PC-3 (cell line): Measurements from ENCODE around the gene H19.

ENCODE experiments used
- EZH2 ChIP-seq: fragments of 300-600 bp; sonication (generic); IDR thresholded peaks from one replicate; pipeline ENCODE4 v1.6.1; 2017; ENCODE audit warnings: antibody characterized with exemption, mild to moderate bottlenecking, low read length; ENCODE audit not compliant: unreplicated experiment
- EZH2phosphoT487 ChIP-seq: fragments of 300-600 bp; sonication (generic); IDR thresholded peaks from 2 replicates; pipeline ENCODE4 v1.6.1; 2018; ENCODE audit warnings: mild to moderate bottlenecking, antibody characterized with exemption, low read length, borderline replicate concordance
- TF ChIP-seq, protein P1 (sequence below): fragments of 300-600 bp; sonication (generic); conservative IDR thresholded peaks from 2 replicates; pipeline ENCODE4 v1.5.1; 2017; ENCODE audit warnings: antibody characterized with exemption, low read depth, mild to moderate bottlenecking, low read length

DNA sequence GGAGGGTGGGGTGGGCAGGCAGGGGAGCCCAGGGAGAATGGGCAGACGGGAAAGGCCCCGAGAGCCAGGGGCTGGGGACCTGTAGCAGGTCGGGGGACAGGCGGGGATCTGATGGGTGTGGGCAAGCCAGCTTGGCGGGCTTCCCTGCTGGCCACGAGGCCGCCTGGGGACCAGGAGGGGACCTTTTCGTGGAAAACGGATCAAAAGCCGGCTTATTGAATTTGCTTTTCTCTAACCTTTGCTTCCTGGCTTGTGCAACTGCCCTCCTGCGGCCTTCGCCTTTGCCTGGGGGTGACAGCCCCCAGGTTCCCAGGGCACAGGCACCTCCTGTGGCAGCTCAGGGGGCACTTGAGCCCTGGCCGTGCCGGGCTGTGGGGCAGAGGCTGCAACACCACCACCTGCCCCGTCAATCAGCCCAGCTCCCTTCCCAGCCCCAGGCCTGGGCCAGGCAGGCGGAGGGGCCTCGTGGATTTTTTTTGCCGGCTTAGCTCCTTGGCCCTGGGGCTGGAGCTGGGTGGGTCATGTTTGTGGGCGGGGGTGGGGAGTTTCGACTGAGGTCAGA is 41.6 kb upstream of the H19 start:
- TF ChIP-seq, protein P1, sequence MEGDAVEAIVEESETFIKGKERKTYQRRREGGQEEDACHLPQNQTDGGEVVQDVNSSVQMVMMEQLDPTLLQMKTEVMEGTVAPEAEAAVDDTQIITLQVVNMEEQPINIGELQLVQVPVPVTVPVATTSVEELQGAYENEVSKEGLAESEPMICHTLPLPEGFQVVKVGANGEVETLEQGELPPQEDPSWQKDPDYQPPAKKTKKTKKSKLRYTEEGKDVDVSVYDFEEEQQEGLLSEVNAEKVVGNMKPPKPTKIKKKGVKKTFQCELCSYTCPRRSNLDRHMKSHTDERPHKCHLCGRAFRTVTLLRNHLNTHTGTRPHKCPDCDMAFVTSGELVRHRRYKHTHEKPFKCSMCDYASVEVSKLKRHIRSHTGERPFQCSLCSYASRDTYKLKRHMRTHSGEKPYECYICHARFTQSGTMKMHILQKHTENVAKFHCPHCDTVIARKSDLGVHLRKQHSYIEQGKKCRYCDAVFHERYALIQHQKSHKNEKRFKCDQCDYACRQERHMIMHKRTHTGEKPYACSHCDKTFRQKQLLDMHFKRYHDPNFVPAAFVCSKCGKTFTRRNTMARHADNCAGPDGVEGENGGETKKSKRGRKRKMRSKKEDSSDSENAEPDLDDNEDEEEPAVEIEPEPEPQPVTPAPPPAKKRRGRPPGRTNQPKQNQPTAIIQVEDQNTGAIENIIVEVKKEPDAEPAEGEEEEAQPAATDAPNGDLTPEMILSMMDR, result no peak
- TF ChIP-seq EZH2, result no peak
- TF ChIP-seq EZH2phosphoT487, result no peak
